HG03460 (cell line): ENCODE measurements around the gene ITLN1.
"Not testable (repeated sequence)": the region's sequence is repeated elsewhere in the genome, so short reads cannot be mapped to it uniquely, and the experiment has no call there.

Experiments
- ATAC-seq: cut with Tn5 transposase; IDR thresholded peaks from one replicate; pipeline ENCODE4 v1.9.1; 2021; ENCODE audit not compliant: unreplicated experiment

ITLN1 gene

GRCh38 chr1:160883581-160884513, 1.1 kb downstream of the ITLN1 start:
- ATAC-seq = no peak

- no peak for ATAC-seq
Measured at GRCh38 chr1:160882582-160882981, 2.4 kb downstream of the ITLN1 start.

GRCh38 chr1:160881264-160881663, 3.7 kb downstream of the ITLN1 start:
- ATAC-seq = not testable (repeated sequence)

DNA sequence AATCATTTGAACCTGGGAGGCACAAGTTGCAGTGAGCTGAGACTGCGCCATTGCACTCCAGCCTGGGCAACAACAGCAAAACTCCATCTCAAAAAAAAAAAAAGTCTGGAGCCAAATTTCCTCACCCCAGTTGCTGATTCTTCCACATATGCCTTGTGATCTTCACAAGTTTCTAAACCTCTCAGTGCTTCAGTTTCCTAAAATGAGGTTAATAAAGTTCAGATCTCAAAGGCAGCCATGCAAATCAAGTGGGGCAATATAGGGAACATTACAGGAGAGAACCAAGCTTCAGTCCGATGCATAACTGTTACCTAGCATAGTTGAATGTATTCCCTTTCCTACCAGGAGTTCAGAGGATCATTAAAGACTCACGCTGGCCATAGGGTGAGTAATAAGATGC, 4.8 kb downstream of the ITLN1 start:
- ATAC-seq = no peak

GRCh38 chr1:160879056-160879455, 5.9 kb downstream of the ITLN1 start:
- no peak for ATAC-seq

DNA sequence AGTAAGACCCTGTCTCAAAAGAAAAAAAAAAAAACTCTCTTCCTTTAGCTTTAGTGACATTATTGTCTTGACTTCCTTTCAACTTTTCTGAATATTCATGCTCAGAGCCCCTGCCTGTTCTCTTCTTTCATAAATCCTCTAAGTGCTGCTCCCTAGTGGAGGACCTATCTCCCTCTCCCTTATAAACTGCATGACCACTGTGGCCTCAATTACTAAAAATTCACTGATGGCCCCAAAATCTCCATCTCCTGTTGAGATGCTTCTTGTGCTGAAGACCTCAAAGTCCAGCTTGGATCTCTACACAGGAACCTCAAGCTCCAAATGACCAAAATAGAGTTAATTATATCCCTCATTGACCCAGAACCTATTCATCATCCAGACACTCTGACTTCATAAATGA, 7.8 kb downstream of the ITLN1 start:
- ATAC-seq = no peak

DNA sequence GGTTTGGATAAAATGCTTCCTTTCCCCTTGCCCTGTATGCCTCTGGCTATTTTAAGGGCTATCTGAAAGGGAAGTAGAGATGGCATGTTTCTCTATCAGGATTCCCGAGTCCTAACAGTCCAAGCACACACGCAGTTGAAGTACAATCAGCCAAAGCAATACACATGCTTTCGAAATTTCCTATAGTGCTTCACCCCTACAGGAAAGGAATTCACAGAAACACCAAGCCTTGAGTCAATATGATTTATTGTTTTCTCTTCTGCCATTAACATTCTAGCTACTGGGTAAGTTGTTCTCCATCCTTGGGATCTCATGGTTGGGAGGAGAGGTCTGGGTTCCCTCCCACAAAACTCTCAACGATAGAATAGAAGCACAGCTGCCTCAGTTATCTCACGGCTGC, 8.7 kb downstream of the ITLN1 start:
- ATAC-seq = no peak

DNA sequence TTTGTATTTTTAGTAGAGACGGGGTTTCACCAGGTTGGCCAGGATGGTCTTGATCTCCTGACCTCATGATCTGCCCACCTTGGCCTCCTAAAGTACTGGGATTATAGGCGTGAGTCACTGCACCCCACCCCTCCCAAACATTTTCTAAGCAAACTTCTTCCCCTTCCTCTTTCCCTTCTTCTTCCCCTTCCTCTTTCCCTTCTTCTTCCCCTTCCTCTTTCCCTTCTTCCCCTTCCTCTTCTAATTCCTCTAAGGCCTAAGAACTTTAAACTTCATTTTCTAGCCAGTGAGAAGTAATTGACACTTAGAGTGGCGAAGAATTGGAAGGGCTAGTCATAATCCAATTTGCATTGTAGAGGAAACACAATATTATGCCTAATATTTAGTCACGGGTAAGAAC, 9.4 kb downstream of the ITLN1 start:
- not testable (repeated sequence) for ATAC-seq

DNA sequence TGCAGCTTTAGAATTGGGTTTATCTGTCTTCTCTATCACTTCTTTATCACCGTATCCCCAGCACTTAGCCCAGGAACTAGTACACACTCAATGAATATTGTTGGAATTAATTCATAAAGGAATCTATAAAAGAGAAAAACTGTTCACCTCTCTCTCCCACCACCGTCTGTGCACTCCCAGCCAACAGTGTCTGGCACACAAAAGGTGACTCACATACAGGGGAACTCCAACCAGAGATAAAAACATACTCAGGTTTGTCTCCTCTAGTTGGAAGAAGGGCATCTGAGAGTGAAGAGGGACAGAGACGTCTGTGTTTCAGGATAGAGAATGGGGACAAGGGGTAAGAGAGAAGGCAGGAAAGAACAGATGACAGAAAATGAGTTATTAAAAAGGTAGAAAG, 10.0 kb downstream of the ITLN1 start:
- ATAC-seq = no peak

GRCh38 chr1:160868141-160868540, 16.8 kb downstream of the ITLN1 start:
- no peak for ATAC-seq

- not testable (repeated sequence) for ATAC-seq
Measured at GRCh38 chr1:160867651-160868050, 17.3 kb downstream of the ITLN1 start.

DNA sequence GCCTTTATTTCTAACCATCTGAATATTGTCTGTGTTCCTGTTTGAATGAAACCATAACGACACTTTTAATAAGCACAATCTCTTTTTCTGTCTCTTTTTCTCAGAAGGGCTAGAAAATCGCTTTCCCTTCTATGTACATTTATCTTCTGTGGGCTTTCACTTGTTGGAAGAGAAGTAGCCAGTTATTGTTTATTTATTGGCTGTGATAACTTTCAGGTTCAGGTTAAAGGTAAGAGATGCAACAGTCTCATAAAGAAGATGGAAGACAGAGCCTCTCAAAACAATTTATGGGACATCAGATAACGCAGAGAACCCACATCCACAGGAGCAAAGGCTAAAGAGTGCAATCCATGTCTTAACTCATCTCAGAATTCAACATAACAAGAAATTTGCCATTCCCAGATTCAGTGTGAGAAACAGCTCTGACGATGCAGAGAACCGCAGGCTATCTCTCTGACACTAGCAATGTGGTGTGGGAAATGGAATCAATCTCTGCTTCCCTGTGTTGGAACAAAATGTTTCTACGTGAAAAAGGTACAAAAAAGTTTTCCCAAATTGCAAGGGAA, 18.2 kb downstream of the ITLN1 start:
- ATAC-seq = no peak

GRCh38 chr1:160866001-160866694, 18.8 kb downstream of the ITLN1 start:
- no peak for ATAC-seq

- no peak for ATAC-seq
Measured at GRCh38 chr1:160865337-160865736, 19.6 kb downstream of the ITLN1 start.

DNA sequence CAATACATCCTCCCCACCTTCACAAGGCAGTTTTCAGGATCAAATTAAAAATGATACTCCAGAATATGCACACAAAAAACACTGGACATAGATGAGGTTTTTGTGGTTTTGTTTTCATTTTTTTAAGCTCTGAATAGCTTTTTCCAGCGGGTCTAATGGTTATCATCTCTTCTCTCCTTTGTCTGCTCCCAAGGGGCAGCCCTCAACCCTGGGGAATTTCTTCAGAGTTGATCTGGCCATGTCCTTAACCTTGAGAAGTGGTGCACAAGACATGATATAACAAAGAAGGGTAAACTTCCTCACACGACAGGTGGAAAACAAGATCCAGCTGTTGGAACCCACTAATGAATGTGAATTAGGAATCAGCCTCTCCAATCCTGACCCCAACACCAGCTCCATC, 20.8 kb downstream of the ITLN1 start:
- ATAC-seq = no peak

GRCh38 chr1:160863774-160864131, 21.2 kb downstream of the ITLN1 start:
- ATAC-seq = no peak

DNA sequence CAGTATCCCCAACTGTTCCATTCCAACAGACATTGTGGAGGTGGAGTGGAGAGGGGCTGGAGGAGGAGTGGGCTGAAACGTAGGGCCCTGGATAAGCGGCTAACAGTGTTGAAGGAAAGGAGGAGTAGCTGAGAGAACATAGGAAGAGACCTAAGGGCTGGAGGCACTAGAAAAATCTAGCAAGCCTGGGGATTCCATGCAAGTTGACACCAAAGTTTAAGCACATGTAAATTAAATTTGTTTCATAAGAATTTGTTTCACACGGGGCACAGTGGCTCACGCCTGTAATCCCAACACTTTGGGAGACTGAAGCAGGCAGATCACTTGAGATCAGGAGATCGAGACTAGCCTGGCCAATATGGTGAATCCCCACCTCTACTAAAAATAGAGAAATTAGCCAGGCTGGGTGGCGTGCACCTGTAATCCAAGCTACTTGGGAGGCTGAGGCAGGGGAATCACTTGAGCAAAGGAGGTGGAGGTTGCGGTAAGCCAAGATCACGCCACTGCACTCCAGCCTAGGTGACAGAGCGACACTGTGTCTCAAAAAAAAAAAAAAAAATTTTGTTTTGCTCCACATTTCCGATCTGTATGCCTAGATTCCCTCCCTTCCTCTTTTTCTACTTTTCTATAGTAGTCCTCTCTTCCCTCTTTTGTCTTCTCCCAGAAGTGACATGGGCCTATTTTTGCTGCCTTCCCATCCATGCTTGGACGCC, 21.8 kb downstream of the ITLN1 start:
- no peak for ATAC-seq

- ATAC-seq = peak; percentile 70
Measured at GRCh38 chr1:160862203-160863060, 22.5 kb downstream of the ITLN1 start, which contains the start of gene CD244. TSS of gene CD244 (minus strand) at chr1:160862887. CDS start at chr1:160862677, 210 bp downstream.

DNA sequence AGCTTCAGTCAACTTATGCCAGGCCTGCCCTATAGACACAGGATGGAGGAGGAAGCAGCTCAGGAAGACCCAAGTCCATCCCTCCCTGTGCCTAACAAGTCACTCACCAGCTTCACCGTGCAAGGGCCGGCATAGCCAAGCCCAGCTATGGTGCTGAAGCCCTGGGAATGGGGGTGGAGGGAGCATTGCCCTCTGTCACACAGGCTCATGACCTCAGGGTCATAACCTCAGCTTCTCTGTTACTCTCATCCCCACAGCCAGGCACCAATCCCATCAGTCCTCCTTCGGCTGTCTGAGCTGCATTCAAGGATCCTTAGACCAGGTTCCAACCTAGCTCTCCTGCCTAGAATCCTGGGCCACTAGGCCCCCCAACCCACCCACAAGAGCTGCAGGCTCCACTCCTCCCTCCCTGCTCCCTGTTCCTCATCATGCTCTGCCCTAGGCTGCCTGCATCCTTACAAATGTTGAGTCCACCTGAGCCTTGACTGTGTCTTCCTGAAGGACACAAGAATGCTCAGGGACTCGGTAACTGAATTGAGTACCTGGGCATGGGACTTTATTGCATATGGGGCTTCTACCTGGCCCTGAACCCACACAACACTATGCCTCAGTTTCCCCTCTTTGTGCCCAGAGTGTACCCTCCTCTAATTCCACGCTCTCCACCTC, 24.0 kb downstream of the ITLN1 start:
- ATAC-seq = no peak

- no peak for ATAC-seq
Measured at GRCh38 chr1:160859166-160859565, 25.8 kb downstream of the ITLN1 start.
